Sigmoid colon (tissue), 4 donors: ENCODE results near the gene AGAP2.

Source experiments
- POLR2A ChIP-seq, 2 donors: fragments of 450-650 bp; IDR thresholded peaks; one replicate each; pipeline ENCODE4 v1.6.1; 2016; ENCODE audit warnings: antibody characterized with exemption in 2 of 2, mild to moderate bottlenecking in 2 of 2, moderate library complexity in 2 of 2
- POLR2AphosphoS5 ChIP-seq, 4 donors: sonication (generic); formaldehyde crosslinking; IDR thresholded peaks; one replicate each; pipeline ENCODE4 v1.6.1; 2017; ENCODE audit warnings: antibody characterized with exemption in 4 of 4
- TF ChIP-seq, protein P1 (sequence below), 4 experiments: fragments of 450-650 bp in 3 of 4; fragments of 200-600 bp in 1 of 4; IDR thresholded peaks; one replicate each; pipeline ENCODE4 v1.5.1; 2016 to 2019; ENCODE audit warnings: antibody characterized with exemption in 4 of 4, mild to moderate bottlenecking in 3 of 4, moderate library complexity in 2 of 4

DNA sequence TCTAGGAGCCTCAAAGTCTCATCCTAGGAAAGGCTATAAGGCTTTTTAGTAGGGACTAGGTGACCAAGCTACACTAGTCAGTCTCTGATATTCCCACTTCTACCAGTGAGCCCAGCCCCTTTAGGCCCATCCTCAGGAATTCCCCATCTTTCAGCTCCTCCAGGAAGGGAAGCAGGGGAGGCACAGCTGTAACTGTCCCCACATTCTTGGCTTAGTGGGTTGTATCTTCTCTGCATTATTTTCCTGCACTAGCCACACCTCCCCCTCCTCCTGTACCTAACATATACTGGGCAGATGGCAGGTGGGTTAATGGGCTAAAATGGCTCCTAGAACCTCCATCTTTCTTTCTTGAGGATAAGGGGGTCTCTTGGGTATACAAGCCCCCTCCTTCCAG lies 28.8 kb upstream of the AGAP2 start:
- TF ChIP-seq, protein P1, sequence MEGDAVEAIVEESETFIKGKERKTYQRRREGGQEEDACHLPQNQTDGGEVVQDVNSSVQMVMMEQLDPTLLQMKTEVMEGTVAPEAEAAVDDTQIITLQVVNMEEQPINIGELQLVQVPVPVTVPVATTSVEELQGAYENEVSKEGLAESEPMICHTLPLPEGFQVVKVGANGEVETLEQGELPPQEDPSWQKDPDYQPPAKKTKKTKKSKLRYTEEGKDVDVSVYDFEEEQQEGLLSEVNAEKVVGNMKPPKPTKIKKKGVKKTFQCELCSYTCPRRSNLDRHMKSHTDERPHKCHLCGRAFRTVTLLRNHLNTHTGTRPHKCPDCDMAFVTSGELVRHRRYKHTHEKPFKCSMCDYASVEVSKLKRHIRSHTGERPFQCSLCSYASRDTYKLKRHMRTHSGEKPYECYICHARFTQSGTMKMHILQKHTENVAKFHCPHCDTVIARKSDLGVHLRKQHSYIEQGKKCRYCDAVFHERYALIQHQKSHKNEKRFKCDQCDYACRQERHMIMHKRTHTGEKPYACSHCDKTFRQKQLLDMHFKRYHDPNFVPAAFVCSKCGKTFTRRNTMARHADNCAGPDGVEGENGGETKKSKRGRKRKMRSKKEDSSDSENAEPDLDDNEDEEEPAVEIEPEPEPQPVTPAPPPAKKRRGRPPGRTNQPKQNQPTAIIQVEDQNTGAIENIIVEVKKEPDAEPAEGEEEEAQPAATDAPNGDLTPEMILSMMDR (IDR thresholded peaks at IDR 0.05): no peak
- TF ChIP-seq POLR2AphosphoS5 (IDR thresholded peaks at IDR 0.05): no peak
- TF ChIP-seq POLR2A (IDR thresholded peaks at IDR 0.05): no peak
